NOMO-1 (cell line): ENCODE data around the gene DDX1.

Experiments
- DNase-seq, 2 experiments: peaks; one replicate each; lab custom pipeline; 2025; ENCODE audit not compliant: unreplicated experiment in 2 of 2; lab: John Stamatoyannopoulos, UW

Gene DDX1

GRCh38 chr2:15561574-15562344 is 29.9 kb upstream of the DDX1 start:
- DNase-seq, result peak in 1 of 2 experiments; percentile 44

GRCh38 chr2:15562354-15563031 is 29.2 kb upstream of the DDX1 start:
- no peak for DNase-seq

- no peak for DNase-seq
Measured at GRCh38 chr2:15563227-15564100, 28.2 kb upstream of the DDX1 start.

DNA sequence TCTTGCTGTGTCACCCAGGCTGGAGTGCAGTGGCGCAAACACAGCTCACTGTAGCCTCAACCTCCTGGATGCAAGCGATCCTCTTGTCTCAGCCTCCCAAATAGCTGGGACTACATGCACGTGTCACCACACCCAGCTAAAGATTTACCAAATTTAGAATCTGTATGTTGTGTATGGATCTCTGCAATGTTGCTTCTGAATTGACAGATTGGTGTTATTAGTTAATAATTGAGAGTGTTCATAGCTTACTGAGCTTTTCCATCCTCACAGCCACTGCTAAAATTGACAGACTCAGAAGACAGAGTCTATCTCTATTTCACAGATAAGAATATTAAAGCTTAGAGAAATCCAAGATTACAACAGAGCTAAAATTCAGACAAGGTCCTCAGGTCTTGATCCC is 26.3 kb upstream of the DDX1 start:
- DNase-seq, result no peak

GRCh38 chr2:15565994-15566671 is 25.5 kb upstream of the DDX1 start:
- DNase-seq, result no peak

- DNase-seq, result no peak
Measured at GRCh38 chr2:15566912-15567311, 24.8 kb upstream of the DDX1 start.

DNA sequence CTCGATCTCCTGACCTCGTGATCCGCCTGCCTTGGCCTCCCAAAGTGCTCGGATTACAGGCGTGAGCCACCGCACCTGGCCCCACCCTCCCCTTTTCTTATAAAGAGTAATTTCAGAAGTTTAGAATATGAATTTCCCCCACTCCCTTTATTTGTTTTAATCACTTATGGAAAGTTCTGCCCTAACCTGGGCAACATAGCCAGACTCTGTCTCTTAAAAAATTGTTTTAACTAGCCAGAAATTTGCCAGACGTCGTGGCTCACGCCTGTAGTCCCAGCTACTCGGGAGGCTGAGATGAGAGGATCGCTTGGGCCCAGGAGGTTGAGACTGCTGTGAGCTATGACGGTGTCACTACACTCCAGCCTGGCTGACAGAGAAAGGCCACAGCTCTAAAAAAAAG is 22.8 kb upstream of the DDX1 start:
- DNase-seq, result no peak

GRCh38 chr2:15570104-15570503 is 21.6 kb upstream of the DDX1 start:
- DNase-seq, result no peak

DNA sequence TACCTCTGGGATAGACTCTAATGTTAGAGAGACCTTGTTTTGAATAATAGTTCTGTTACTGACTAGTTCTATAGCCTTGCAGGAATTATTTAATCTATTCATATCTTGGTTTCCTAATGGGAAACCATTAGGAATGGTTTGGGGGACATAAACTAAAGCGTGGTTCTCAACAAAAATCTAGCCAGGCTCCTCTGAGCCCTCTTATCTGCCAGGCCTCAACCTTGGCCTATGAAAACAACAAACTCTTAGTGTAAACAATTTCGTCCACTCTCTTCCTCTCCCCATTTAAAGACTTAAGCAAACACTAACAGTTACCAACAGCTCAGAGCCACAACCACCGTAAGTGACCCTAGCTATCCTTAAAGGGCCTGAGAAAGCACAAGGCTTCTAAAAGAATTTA is 19.9 kb upstream of the DDX1 start:
- no peak for DNase-seq

DNA sequence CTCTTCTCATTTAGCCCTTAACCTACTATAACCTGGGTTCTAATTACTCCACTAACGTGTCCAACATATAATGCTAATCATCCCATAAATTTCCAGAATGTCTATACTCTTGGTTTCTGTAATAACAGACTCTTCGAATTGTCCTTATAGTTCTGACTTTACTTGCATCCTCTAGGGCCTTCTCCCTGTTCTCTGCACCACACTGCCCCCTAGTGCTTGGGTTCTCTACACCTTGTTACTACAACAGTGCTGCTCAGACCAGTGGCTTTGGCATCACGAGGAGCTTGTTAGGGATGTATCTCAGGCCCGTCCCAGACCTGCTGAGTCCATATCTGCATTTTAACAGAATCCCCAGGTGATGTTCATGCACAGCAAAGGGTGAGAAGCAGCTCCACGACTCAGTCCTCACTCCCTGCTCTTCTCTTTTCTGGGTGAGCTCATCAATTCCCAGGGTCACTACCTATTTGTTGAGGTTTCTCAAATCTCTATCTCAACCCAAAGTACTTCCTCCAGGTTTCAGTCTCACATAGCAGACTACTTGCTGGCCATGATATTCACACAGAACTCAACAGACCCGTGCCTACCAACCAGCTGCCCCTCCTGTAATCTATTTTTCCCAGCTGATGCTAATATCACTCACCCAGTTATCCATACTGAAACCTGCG is 14.5 kb upstream of the DDX1 start:
- DNase-seq, result peak; percentile 62 to 63

- no peak for DNase-seq
Measured at GRCh38 chr2:15579641-15580040, 12.0 kb upstream of the DDX1 start.

GRCh38 chr2:15580451-15580850 is 11.2 kb upstream of the DDX1 start:
- no peak for DNase-seq

GRCh38 chr2:15582710-15583357 is 8.8 kb upstream of the DDX1 start:
- no peak for DNase-seq

GRCh38 chr2:15583826-15584225 is 7.8 kb upstream of the DDX1 start:
- DNase-seq, result no peak

DNA sequence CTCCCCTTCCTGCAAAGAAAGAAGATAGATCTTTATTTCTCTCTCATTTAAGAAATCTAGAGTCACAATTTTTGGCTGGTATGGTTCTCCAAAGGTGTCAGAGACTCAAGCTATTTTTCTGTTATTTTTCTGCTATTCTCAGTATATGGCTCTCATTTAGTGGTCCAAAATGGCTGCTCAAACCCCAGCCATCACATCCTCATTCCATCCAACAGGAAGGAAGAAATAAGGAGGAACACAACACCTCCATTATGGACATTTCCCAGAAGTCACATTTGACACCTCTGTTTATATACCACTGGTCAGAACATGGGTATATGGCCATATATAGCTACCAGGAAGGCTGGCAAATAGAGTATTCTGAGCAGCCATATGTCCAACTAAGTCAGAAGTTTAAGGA is 7.4 kb upstream of the DDX1 start:
- no peak for DNase-seq

GRCh38 chr2:15584767-15585469 is 6.8 kb upstream of the DDX1 start:
- DNase-seq, result no peak

GRCh38 chr2:15588329-15588919 is 3.2 kb upstream of the DDX1 start:
- DNase-seq, result no peak

DNA sequence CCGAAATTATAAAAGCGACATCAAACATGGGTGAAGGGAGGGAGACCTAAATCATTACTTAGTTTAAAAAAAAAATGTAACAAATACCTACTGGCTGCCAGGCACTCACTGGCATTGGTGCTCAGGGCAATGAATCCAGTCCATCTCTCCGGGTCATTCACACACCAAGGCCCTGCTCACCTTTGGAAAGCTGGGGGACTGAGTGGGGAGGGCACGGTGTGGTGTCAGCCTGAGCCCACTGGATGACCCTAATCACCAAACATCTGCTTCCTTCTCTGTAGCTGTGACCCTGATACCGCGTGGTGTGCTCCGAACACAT is 336 bp upstream of the DDX1 start:
- DNase-seq, result no peak

DNA sequence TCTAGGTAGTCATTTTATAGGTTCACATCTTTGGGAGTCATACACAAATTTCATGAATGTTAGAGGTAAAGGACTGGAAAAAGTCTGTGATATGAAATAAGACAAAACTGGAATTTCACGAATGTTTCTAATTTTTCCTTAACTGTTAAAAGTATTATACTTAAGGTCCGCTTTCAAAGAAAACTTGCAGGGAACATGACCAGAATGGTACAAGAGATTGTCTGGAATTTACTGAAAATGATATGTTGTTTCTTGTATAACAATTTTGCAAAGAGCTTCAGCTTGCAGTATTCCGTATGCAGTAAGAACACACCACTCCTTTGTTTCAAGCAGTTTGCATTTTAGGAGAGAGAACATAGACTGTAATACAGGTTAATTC is 1.6 kb downstream of the DDX1 start:
- DNase-seq, result no peak
